Measurements from ENCODE around the gene CAB39.

GRCh38 chr2:230665263-230665691, 47.4 kb upstream of the CAB39 start:
- TF ChIP-seq CTCF (IDR thresholded peaks at IDR 0.05), result no peak
- TF ChIP-seq POLR2AphosphoS5 (IDR thresholded peaks at IDR 0.05), result no peak
